VCaP (cell line): ENCODE data around the gene CHST12.

Source experiments
- H3K27ac ChIP-seq: fragments of 450-650 bp; 2 replicates; pipeline ENCODE4 v1.5.1; 2017
- CTCF ChIP-seq: fragments of 450-650 bp; conservative IDR thresholded peaks from 2 replicates; pipeline ENCODE4 v1.5.1; 2017; ENCODE audit warnings: mild to moderate bottlenecking, moderate library complexity

The CHST12 gene

GRCh38 chr7:2399848-2400587 lies 3.4 kb upstream of the CHST12 start:
- H3K27ac ChIP-seq, result peak overlapping the region; percentile 87
- no peak for TF ChIP-seq CTCF

- H3K27ac ChIP-seq, result peak overlapping the region; percentile 78; the same call in 1 of the 2 replicates
- no peak for TF ChIP-seq CTCF
Observed at GRCh38 chr7:2402687-2403013, 761 bp upstream of the CHST12 start.

- peak overlapping the region; percentile 78 for H3K27ac ChIP-seq
- no peak for TF ChIP-seq CTCF
Observed at GRCh38 chr7:2403718-2404648, 572 bp downstream of the CHST12 start.

GRCh38 chr7:2404714-2405119 lies 1.3 kb downstream of the CHST12 start:
- no peak for TF ChIP-seq CTCF
- peak overlapping the region; percentile 78; the same call in 1 of the 2 replicates for H3K27ac ChIP-seq

- no peak overlapping the region for H3K27ac ChIP-seq
- TF ChIP-seq CTCF, result no peak
Observed at GRCh38 chr7:2405201-2405600, 1.8 kb downstream of the CHST12 start.

DNA sequence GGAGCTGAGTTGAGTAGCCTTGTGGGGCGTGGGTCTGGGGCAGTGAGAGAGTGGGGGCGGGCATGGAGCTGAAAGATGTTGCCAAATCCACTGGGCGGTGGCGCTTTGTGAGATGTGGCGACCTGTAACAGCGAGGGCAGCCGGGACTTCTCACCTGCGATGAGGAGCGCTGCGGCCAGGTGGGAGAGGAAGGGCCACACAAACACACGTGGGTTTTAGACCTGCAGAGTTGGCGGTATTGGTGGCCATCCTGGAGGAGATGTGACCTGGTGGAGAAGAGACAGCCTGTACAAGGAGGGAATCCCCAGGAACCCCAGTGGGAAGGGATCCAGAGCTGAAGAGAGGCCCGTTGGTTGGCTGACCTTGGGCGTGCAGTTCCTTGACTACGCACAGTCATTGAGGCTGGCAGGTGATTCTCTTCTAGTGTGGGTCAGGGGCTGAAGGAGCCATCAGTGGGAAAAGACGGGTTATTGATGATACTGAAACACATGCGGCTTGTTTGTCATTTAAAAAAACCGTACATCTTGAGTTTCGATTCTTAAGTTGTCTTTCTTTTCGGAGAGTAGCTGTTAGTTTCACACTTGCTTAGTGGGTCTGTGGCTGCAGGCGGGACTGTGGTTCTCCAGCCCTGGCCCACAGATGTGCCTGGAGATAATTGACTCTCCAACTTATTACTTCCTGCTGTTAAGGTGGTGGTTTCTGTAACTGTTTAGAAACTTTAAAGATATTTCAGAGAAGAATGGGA lies 2.4 kb downstream of the CHST12 start:
- TF ChIP-seq CTCF, result no peak
- H3K27ac ChIP-seq, result no peak overlapping the region
